HEK293 (cell line): ENCODE measurements around the gene LDB1.

Experiments used
- YY1 ChIP-seq: fragments of 450-650 bp; formaldehyde crosslinking; IDR thresholded peaks from 2 replicates; pipeline ENCODE4 v1.5.1; 2018; ENCODE audit warnings: missing biosample characterization, missing genetic modification characterization
- ZNF169 ChIP-seq: fragments of 450-650 bp; formaldehyde crosslinking; IDR thresholded peaks from 2 replicates; pipeline ENCODE4 v1.5.1; 2016; ENCODE audit warnings: missing biosample characterization, missing genetic modification characterization
- TF ChIP-seq, protein P1 (sequence below): fragments of 450-650 bp; formaldehyde crosslinking; IDR thresholded peaks from 2 replicates; pipeline ENCODE4 v1.5.1; 2016; ENCODE audit warnings: missing biosample characterization, missing genetic modification characterization

DNA sequence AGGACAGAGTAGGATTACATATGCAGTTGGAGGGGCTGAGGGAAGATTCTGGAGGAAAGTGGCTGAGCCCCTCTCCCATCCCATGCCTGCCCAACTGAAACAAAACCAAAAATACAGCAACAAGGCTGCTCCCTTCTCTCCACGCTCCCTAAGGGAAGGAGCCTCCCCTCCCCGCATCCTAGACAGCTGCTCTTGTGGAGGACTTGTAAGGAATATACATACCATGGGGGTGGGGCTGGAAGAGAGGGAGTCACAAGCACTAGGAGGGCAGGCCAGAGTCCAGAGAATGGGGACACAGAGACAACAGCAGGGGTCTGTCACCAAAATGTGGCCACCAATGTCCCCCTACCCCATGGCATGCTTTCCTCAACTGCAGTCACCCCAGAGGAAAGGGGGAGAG lies 13.2 kb downstream of the LDB1 start:
- TF ChIP-seq ZNF169 (tag by site-specific recombination) (no peak), YY1 (tag by site-specific recombination) (no peak)
- TF ChIP-seq, protein P1, sequence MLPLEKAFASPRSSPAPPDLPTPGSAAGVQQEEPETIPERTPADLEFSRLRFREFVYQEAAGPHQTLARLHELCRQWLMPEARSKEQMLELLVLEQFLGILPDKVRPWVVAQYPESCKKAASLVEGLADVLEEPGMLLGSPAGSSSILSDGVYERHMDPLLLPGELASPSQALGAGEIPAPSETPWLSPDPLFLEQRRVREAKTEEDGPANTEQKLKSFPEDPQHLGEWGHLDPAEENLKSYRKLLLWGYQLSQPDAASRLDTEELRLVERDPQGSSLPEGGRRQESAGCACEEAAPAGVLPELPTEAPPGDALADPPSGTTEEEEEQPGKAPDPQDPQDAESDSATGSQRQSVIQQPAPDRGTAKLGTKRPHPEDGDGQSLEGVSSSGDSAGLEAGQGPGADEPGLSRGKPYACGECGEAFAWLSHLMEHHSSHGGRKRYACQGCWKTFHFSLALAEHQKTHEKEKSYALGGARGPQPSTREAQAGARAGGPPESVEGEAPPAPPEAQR (tag by site-specific recombination): no peak
